Mucosa of descending colon (tissue), 3 donors: ENCODE results near the gene TIMM29. TPM values are rescaled to one million over a fixed set of nuclear protein-coding genes. Genes with fewer than 3 reads are reported as not detected.
A peak's percentile ranks its signal among the peaks of the same experiment; 100 is the strongest.

Experiments used
- ATAC-seq: fragments of 200-7000 bp; cut with Tn5 transposase; one replicate; pipeline ENCODE4 v1.9.1; 2020; ENCODE audit warnings: mild to moderate bottlenecking, moderate library complexity
- DNase-seq, 3 donors: peaks; one replicate each; pipeline ENCODE4 v3.0.0-alpha.2; 2020
- H3K36me3 ChIP-seq: fragments of 200-600 bp; one replicate; pipeline ENCODE4 v1.8.0; 2021; ENCODE audit warnings: low read depth, mild to moderate bottlenecking
- H3K4me1 ChIP-seq: fragments of 200-600 bp; one replicate; pipeline ENCODE4 v1.8.0; 2021; ENCODE audit warnings: low read depth, mild to moderate bottlenecking
- H3K4me3 ChIP-seq: fragments of 200-600 bp; one replicate; pipeline ENCODE4 v1.8.0; 2021; ENCODE audit warnings: mild to moderate bottlenecking
- H3K9me3 ChIP-seq: fragments of 200-600 bp; one replicate; pipeline ENCODE4 v1.8.0; 2021; ENCODE audit warnings: mild to moderate bottlenecking
- CTCF ChIP-seq: fragments of 200-600 bp; IDR thresholded peaks from one replicate; pipeline ENCODE4 v1.8.0; 2022; ENCODE audit warnings: antibody characterized with exemption, mild to moderate bottlenecking
- intact Hi-C, 2 donors: fragments of 100-400 bp; cut with DNase I in 1 of 2; cut with micrococcal nuclease in 1 of 2; formaldehyde crosslinking; loops; one replicate each; pipeline versions ENCODE4 v1.11.0 to v1.11.1; 2022; cut with DNase I, micrococcal nuclease
- total RNA-seq, 3 donors: library from RNA; stranded (reverse); fragmentation: NEBNext Ultra II Directional in 2 of 3; extraction: Animal tissue kit (Norgen Biotek cat#: 25700) in 2 of 3; gene quantifications; one replicate each; pipeline versions ENCODE4 v1.2.1 to v1.2.4, GENCODE V29; 2021 to 2023
- donor health status: DM: no; HTN: no; CAD: no; lungs with moderate emphysema.
- donor health status: DM: no; HTN: no; CAD: no.
- donor health status: DM: no; HTN: yes; CAD: no.

The TIMM29 gene
- total RNA-seq, 3 donors from 2014 or later = 18.5 to 25.0 (median 22.7) TPM

GRCh38 chr19:10899151-10899653, 29.4 kb upstream of the TIMM29 start:
- Histone ChIP-seq H3K4me3 (no peak overlapping the region), H3K9me3 (no peaks in the 10 kb centered on the region), H3K36me3 (no peaks in the 10 kb centered on the region), H3K4me1 (peaks cover 31% of the 10 kb centered on the region)
- DNase-seq (peak; percentile 90 to 92 (median 90)), ATAC-seq (peak; percentile 92)
- intact Hi-C loops = no loop called here
- no peak for TF ChIP-seq CTCF

DNA sequence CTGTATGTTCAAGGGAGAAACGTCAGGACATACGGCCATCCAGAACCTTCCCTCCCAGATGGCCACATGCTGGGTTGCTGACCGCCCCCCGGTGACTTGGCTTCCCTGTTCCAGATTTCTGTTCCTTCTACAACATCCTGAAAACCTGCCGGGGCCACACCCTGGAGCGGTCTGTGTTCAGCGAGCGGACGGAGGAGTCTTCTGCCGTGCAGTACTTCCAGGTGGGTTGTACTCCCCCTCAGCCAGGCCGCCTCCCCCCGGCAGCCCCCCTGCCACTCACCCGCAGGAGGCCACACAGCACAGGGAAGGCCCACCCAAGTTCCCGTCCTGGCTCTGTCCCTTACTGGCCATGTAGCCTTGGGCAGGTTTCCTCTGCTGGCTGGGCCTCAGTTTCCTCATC, 20.7 kb upstream of the TIMM29 start:
- peaks cover 7% of the 10 kb centered on the region for H3K36me3 ChIP-seq
- no peak for TF ChIP-seq CTCF
- H3K4me1 ChIP-seq = no peaks in the 10 kb centered on the region
- H3K4me3 ChIP-seq = no peak overlapping the region
- DNase-seq = no peak
- no peak for ATAC-seq
- intact Hi-C loops = no loop called here
- H3K9me3 ChIP-seq = no peaks in the 10 kb centered on the region

DNA sequence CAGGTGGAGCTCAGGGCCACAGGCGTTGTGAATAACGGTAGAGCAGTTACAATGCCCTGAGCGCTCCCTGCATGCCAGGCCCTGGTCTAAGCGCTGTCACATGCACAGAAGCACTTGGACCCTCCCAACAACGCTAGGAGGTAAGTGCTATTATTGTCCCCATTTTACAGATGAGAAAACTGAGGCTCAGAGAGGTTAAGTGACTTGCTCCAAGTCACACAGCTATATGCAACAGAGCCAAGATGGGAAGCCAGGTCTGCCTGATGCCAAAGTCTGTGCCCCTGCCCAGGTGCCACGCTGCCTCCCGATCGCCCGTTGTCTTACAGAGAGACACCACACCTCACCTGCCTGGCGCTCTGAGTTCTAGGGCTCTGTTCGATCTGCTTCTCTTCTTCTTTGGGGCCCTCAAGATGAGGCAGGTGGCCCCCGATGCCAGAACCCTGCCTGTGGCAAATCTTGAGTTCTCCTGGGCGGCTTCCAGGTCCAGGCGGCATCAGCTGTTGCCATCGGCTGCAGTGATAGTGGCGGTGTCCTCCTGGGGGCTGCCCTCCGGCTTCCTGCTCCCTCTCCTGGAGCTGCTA, 20.1 kb upstream of the TIMM29 start:
- intact Hi-C loops = no loop called here
- Histone ChIP-seq H3K4me3 (no peak overlapping the region), H3K4me1 (no peaks in the 10 kb centered on the region), H3K36me3 (peaks cover 7% of the 10 kb centered on the region), H3K9me3 (no peaks in the 10 kb centered on the region)
- TF ChIP-seq CTCF = no peak
- DNase-seq = no peak
- ATAC-seq = no peak

GRCh38 chr19:10911579-10912363, 16.8 kb upstream of the TIMM29 start:
- Histone ChIP-seq H3K36me3 (peaks cover 7% of the 10 kb centered on the region), H3K9me3 (no peaks in the 10 kb centered on the region), H3K4me3 (no peak overlapping the region), H3K4me1 (no peaks in the 10 kb centered on the region)
- ATAC-seq = no peak
- DNase-seq = no peak
- TF ChIP-seq CTCF = no peak
- intact Hi-C loops = no loop called here

DNA sequence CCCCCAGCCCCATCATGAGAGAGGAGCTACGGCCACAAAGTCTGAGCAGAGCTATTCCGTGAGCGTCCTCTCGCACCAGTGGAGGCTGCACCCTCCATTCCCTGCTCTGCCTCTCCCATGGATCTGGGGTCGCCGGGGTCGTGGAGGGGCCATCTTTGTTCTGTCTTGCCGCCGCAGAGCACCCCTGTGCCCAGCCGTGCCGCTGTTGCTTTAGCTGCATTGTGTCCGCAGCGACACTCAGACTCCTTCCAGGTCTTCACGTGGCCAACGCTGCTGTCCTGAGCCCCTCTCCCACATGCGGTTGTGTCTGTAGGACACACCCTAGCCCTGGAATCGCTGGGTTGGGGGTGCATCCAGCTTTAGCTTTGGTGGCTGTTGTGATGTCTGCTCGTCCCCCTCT, 16.0 kb upstream of the TIMM29 start:
- no peak for DNase-seq
- ATAC-seq = no peak
- no peak for TF ChIP-seq CTCF
- Histone ChIP-seq H3K4me1 (no peaks in the 10 kb centered on the region), H3K36me3 (peaks cover 7% of the 10 kb centered on the region), H3K4me3 (no peak overlapping the region), H3K9me3 (no peaks in the 10 kb centered on the region)
- intact Hi-C loops = no loop called here
